GM21447 (cell line): ENCODE data around the gene CAPN10.

ENCODE experiments used
- ATAC-seq: cut with Tn5 transposase; IDR thresholded peaks from one replicate; pipeline ENCODE4 v1.9.1; 2021; ENCODE audit not compliant: unreplicated experiment

Gene CAPN10

GRCh38 chr2:240622531-240623235, 36.1 kb downstream of the CAPN10 start:
- no peak for ATAC-seq

DNA sequence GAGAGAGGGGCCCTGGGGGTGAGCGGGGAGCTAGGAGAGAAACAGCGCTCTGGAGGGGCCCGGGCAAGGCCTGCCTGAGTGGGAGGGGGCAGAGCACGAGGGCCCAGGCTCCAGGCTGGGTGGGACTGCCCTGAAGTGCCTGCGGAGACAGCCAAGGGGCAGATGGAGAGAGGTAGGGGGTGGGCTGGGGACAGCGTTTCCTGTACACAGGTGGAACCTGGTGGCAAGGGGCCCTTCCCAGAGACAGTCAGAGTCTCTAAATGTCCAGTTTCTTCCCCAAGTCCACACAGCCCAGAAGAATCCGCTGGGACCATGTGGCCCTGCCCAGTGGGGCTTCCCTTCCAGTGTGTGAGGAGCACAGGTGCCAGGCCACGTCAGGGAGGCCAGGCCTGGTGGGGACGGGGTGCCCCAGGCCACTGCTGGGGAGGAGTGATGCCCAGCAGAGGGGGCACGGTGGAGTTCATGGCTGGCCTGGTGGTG, 37.0 kb downstream of the CAPN10 start:
- no peak for ATAC-seq

GRCh38 chr2:240624011-240624949, 37.7 kb downstream of the CAPN10 start:
- no peak for ATAC-seq

GRCh38 chr2:240624950-240625621, 38.6 kb downstream of the CAPN10 start, which contains the start of gene GPR35:
Gene GPR35, plus strand, starts transcription at chr2:240625480. Its CDS starts 4,473 bp downstream, at chr2:240629953.
- no peak for ATAC-seq

- no peak for ATAC-seq
These were observed 40.2 kb downstream of the CAPN10 start for GRCh38 chr2:240626531-240627300.

- ATAC-seq: no peak
These were observed 41.4 kb downstream of the CAPN10 start for GRCh38 chr2:240627736-240628506.

GRCh38 chr2:240628507-240628807, 41.9 kb downstream of the CAPN10 start:
- ATAC-seq: no peak

DNA sequence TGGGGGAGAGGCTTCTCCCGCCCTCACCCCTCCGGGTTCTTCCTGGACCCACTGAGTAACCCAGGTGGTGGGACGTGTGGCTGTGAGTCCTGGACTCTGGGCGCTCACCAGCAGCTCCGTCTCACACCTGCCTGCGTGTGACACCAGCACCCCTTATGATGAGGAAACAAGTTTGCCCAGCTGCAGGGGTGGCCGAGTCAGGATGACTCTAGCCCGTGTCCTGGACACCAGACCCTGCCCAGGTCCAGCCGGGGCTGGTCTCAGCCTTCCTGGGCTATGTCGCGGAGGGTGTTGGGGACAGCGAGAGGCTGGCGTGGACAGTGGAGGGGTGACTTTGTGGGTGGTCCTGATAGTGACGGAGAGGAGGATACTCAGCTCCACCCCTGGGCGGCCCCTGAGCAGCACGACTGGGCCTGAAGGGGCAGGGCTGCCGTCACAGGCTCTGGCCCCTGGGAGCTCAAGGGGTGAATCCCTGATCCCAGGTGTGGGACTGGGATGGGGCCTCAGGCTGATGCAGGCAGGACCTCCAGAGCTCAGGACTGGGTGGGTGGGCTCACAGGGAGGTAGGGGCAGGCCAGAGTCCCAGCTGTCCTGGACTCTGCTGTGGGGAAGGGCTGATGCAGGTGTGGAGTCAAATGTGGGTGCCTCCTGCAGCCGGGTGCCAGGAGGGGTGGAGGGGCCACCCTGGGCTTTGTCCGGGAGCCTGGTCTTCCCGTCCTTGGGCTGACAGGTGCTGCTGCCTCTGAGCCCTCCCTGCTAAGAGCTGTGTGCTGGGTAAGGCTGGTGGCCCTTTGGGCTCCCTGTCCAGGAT, 42.5 kb downstream of the CAPN10 start:
- no peak for ATAC-seq

DNA sequence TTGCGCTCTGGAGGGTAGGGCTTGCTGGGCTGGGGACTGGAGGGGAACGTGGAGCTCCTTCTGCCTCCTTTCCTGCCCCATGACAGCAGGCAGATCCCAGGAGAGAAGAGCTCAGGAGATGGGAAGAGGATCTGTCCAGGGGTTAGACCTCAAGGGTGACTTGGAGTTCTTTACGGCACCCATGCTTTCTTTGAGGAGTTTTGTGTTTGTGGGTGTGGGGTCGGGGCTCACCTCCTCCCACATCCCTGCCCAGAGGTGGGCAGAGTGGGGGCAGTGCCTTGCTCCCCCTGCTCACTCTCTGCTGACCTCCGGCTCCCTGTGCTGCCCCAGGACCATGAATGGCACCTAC, 43.1 kb downstream of the CAPN10 start:
- no peak for ATAC-seq

- no peak for ATAC-seq
These were observed 43.6 kb downstream of the CAPN10 start for GRCh38 chr2:240629968-240630770.

DNA sequence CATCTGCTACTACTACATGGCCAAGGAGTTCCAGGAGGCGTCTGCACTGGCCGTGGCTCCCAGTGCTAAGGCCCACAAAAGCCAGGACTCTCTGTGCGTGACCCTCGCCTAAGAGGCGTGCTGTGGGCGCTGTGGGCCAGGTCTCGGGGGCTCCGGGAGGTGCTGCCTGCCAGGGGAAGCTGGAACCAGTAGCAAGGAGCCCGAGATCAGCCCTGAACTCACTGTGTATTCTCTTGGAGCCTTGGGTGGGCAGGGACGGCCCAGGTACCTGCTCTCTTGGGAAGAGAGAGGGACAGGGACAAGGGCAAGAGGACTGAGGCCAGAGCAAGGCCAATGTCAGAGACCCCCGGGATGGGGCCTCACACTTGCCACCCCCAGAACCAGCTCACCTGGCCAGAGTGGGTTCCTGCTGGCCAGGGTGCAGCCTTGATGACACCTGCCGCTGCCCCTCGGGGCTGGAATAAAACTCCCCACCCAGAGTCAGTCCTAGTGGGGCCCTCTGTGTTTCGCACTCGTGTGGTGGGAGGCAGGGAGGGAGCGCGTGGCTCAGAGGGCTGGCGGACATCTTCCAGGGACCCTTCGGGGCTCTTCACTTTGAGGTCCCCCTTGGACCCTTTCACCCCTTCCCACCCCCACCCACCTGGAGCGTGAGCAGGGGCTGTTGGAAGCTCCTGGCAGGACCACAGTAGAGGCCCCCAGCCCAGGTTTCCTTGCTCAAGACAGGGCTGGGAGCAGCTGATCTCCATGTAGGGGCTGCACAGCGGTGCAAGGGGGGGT, 44.4 kb downstream of the CAPN10 start:
- ATAC-seq: no peak

- ATAC-seq: no peak
These were observed 45.2 kb downstream of the CAPN10 start for GRCh38 chr2:240631548-240632305.

DNA sequence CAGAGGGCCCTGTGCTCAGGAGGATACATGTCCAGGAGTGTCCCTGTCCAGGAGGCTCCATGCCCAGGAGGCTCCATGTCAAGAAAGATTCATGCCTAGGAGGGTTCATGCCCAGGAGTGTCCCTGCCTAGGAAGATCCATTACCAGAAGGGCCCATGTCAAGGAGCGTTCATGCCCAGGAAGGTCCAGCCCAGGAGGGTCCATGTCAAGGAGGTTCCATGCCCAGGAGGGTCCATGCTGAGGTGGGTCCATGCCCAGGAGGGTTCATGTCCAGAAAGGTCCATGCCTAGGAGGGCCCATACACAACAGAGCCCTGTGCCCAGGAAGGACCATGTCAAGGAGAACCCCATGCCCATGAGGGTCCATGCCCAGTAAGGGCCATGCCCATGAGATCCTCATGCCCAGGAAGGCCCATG, 45.8 kb downstream of the CAPN10 start:
- no peak for ATAC-seq

GRCh38 chr2:240635121-240635997, 48.8 kb downstream of the CAPN10 start:
- no peak for ATAC-seq

- no peak for ATAC-seq
These were observed 49.5 kb downstream of the CAPN10 start for GRCh38 chr2:240635998-240636547.
